Stimulated activated CD8-positive, alpha-beta memory T cell treated with anti-CD3 and anti-CD28 coated beads, Interleukin-7, amount 100 ng/mL, for 24 hours (primary cell): Measurements from ENCODE around the gene AP1S1.
"Not testable (repeated sequence)": the region's sequence is repeated elsewhere in the genome, so short reads cannot be mapped to it uniquely, and the experiment has no call there.

Experiments
- DNase-seq: peaks from one replicate; pipeline ENCODE4 v3.0.0-alpha.2; 2020; ENCODE audit warnings: low read depth

AP1S1 gene

GRCh38 chr7:101153969-101154692 lies at the start of gene AP1S1:
TSS of gene AP1S1 (plus strand) at chr7:101154476. CDS start at chr7:101154515, 39 bp downstream.
- DNase-seq = peak; percentile 84

- no peak for DNase-seq
These were observed 49.5 kb upstream of the AP1S1 start for GRCh38 chr7:101104799-101105198.

GRCh38 chr7:101105248-101105647 lies 49.0 kb upstream of the AP1S1 start:
- not testable (repeated sequence) for DNase-seq

GRCh38 chr7:101106386-101106785 lies 47.9 kb upstream of the AP1S1 start:
- DNase-seq = no peak

- DNase-seq = no peak
These were observed 45.9 kb upstream of the AP1S1 start for GRCh38 chr7:101108330-101108857.

DNA sequence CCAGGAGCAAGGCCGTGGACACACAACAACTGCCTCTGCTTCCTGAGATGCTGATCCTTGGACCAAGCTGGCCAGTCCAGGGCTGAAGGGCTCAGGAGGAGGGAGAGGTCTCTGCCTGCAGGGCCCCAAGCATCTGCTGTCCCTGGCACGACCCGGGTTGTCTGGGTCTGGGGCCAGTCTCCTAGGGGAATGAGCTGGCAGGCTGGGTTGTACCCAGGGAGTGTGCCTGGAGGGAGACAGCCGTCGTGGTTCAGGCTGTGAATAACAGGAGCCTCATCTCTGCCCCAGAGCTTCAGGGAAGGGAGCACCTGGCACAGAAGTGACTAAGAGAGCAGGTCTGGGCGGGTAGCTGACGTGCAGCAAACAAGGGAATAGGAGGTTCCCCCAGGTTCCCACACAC lies 45.3 kb upstream of the AP1S1 start:
- no peak for DNase-seq

DNA sequence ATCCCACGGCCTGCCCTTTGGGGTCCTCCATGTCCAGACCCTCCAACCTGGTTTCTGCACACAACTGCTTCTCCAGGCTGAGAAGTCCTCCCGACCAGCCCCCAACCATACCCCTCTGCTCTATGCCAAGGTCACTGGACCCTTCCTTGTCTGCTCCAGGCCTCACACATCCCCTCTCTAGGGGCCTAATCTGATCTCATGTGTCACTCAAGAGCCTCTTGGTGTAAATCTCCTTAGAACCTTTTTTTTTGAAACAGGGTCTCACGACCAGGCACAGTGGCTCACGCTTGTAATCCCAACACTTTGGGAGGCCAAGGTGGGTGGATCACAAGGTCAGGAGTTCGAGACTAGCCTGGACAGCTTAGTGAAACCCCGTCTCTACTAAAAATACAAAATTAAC lies 44.9 kb upstream of the AP1S1 start:
- DNase-seq = no peak

GRCh38 chr7:101111261-101111660 lies 43.0 kb upstream of the AP1S1 start:
- DNase-seq = no peak

DNA sequence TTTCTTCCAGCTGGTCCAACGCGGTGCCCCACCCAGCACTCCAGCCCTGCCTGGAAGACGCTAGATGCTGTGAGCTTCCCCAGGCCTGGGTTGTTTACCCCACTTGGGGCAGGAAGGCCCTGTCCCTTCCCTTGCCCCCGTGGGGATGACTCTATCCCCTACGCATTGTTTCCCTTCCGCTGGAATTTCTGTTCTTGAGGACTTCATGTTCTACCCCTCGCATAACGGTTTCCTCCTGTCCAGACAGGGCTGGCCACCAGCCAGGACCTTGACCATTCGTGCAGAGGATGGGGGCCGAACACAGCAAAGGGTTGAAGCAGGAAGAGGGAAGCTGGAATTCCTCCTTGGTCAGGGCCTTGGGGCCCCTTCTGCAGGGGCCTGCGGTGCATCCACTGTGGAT lies 42.0 kb upstream of the AP1S1 start:
- no peak for DNase-seq

- not testable (repeated sequence) for DNase-seq
These were observed 41.1 kb upstream of the AP1S1 start for GRCh38 chr7:101113140-101113539.

- DNase-seq = no peak
These were observed 40.4 kb upstream of the AP1S1 start for GRCh38 chr7:101113836-101114235.

- no peak for DNase-seq
These were observed 39.8 kb upstream of the AP1S1 start for GRCh38 chr7:101114492-101114891.

GRCh38 chr7:101115215-101115614 lies 39.1 kb upstream of the AP1S1 start:
- no peak for DNase-seq

GRCh38 chr7:101116898-101117297 lies 37.4 kb upstream of the AP1S1 start:
- no peak for DNase-seq

DNA sequence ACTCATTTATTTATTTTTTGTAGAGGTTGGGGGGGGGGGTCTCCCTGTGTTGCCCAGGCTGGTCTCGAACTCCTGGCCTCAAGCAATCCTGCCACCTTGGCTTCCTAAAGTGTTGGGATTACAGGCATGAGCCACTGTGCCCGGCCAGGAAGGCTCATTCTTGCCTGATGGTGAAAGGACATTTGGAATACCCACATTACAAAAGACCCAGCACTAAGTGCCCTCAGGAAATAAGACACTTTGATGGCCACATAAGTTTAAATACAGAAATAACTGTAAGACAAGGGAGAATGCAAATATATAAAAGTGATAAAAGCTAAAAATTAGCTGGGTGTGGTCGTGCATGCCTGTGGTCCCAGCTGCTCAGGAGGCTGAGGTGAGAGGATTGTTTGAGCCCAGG lies 35.4 kb upstream of the AP1S1 start:
- DNase-seq = no peak

DNA sequence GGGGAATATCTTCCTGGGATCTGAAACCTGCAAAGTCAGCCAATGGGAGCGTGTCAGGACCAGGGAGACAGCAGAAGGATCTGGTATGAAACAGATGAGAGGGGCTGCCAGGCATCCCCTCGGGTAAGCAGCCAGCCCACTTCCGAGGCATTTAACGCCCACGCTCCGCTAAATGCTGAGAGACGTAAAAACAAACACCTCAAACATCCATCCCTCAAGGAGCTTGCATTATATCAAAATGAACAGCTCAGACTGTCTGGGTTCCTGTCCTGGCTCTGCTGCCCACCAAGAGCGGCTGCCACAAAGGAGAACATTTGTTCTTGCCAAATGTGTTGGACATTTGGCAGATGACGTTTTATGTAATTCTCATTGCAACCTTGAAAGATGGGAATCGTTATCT lies 34.4 kb upstream of the AP1S1 start:
- DNase-seq = no peak

DNA sequence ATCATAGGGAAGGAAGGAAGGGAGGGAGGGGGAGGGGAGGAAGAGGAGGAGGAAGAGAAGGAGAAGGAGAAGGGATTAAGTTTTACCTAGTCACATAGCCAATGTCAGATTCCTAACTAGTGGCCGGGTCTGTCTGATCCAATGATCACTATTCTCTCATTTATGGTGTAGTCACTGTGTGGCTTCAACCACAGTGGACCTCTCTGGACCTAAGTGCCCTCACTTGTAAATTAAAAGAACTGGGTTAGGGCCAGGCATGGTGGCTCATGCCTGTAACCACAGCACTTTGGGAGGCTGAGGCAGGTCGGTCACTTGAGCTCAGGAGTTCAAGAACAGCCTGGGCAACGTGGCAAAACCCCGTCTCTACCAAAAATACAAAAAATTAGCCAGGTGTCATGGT lies 34.0 kb upstream of the AP1S1 start:
- no peak for DNase-seq

GRCh38 chr7:101121631-101121990 lies 32.7 kb upstream of the AP1S1 start:
- DNase-seq = not testable (repeated sequence)

- DNase-seq = no peak
These were observed 32.0 kb upstream of the AP1S1 start for GRCh38 chr7:101121991-101122932.

- DNase-seq = no peak
These were observed 31.2 kb upstream of the AP1S1 start for GRCh38 chr7:101122933-101123702.

DNA sequence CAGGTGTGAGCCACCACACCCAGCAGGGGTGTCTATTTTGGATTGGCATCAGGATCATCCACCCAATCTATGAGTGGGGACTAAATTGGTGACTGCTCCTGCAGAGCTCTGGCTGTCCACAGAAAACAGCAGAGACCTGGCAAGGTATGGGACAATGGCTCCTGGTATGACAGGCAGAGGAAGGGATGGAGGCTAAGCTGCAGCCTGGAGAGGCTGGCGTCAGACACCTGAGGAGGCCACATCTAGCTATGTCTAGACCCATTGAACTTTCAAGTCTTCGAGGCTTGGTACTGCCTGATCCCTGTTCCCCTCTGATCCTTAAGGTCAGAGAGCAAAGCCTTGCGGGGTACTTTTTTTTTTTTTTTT lies 30.6 kb upstream of the AP1S1 start:
- no peak for DNase-seq

DNA sequence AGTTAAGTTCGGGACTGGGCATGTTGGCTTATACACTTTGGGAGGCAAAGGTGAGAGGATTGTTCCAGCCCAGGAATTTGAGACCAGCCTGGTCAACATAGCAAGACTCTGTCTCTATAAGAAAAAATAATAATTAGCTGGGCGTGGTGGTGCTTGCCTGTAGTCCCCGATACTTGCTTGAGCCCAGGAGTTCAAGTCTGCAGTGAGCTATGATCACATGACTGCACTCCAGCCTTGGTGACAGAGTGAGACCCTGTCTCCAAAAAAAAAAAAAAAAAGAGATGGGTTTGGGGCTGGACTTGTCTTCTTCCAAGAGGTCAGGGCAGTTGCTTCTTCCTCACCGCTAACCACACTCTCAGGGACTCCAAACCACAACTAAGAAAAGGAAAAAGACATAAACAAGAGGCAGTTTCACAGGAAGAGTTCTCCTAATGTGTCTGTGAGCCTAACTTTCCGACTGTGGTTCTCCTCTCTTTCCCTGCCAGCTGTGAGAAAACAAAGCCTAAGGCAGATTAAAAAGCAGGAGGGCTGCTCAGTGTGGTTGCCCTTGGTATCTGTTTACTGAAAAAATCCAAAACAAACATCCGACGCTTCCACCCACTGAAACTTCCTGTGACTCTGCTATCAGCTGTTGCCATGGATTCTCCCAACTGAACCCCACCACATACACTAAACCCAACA lies 29.8 kb upstream of the AP1S1 start:
- no peak for DNase-seq
